A549 (cell line): ENCODE data around the gene SLC22A17. TPM values are rescaled to one million over a fixed set of nuclear protein-coding genes. Genes with fewer than 3 reads are reported as not detected.
A peak's percentile ranks its signal among the peaks of the same experiment; 100 is the strongest.

Experiments
- ATAC-seq, 2 experiments: fragments of 200-7000 bp in 1 of 2; fragments of >200 bp in 1 of 2; cut with Nextera tagmentation in 1 of 2; cut with Tn5 transposase in 1 of 2; 3 replicates each; pipeline versions ENCODE4 v1.8.0 to v1.9.1; 2018 to 2020; ENCODE audit warnings: mild to moderate bottlenecking in 1 of 2, moderate library complexity in 1 of 2
- CTCF ChIA-PET: fragments of 300-600 bp; sonication (Branson Sonifier 250); formaldehyde crosslinking; extraction: SDS; loops from one replicate; lab custom pipeline; 2021; ENCODE audit warnings: antibody characterized with exemption, inconsistent platforms; lab: Yijun Ruan, JAX
- POLR2A ChIA-PET: fragments of 350-600 bp; formaldehyde crosslinking; extraction: SDS; loops from one replicate; lab custom pipeline; 2021; ENCODE audit warnings: antibody characterized with exemption, inconsistent platforms; lab: Yijun Ruan, JAX
- DNase-seq, 2 experiments: peaks; one replicate each; pipeline versions ENCODE4 v3.0.0 to v3.0.0-alpha.2; 2011 to 2016; ENCODE audit warnings: low read depth in 1 of 2, low spot score in 1 of 2
- FAIRE-seq: peaks from 2 replicates; lab custom pipeline; 2011; peaks lifted over from hg19 to GRCh38; lab: Jason Lieb, UNC
- H3K27ac ChIP-seq, 2 experiments: fragments of >200 bp; sonication (Bioruptor Twin); formaldehyde crosslinking; 3 replicates each; pipeline ENCODE4 v1.5.1; 2016 to 2017
- H3K4me1 ChIP-seq: fragments of >200 bp; sonication (Bioruptor Twin); formaldehyde crosslinking; 3 replicates; pipeline ENCODE4 v1.6.1; 2016
- H3K4me2 ChIP-seq: fragments of >200 bp; sonication (Bioruptor Twin); formaldehyde crosslinking; 3 replicates; pipeline ENCODE4 v1.6.1; 2016
- H3K4me3 ChIP-seq: fragments of >200 bp; sonication (Bioruptor Twin); formaldehyde crosslinking; 3 replicates; pipeline ENCODE4 v1.5.1; 2016
- H3K9me3 ChIP-seq: fragments of >200 bp; sonication (Bioruptor Twin); formaldehyde crosslinking; 3 replicates; pipeline ENCODE4 v1.6.1; 2016
- BCL3 ChIP-seq: fragments of >200 bp; sonication (Bioruptor Twin); formaldehyde crosslinking; IDR thresholded peaks from 3 replicates; pipeline ENCODE4 v1.6.1; 2016
- CBX8 ChIP-seq: fragments of 200-600 bp; sonication (generic); IDR thresholded peaks from 2 replicates; pipeline ENCODE4 v1.6.1; 2016
- CHD2 ChIP-seq: fragments of 150-350 bp; IDR thresholded peaks from 2 replicates; pipeline ENCODE4 v1.6.1; 2014; ENCODE audit warnings: low read length; ENCODE audit not compliant: partially characterized antibody
- ELK1 ChIP-seq: fragments of 150-350 bp; IDR thresholded peaks from 2 replicates; pipeline ENCODE4 v1.6.1; 2014; ENCODE audit warnings: low read depth, mild to moderate bottlenecking, low read length
- EP300 ChIP-seq, 2 experiments: fragments of >200 bp; sonication (Bioruptor Twin); formaldehyde crosslinking; IDR thresholded peaks; 2 replicates in 1 of 2; 3 replicates in 1 of 2; pipeline ENCODE4 v1.6.1; 2016 to 2017
- HOXB13 ChIP-seq: fragments of 250-450 bp; sonication (Bioruptor Pico); IDR thresholded peaks from 2 replicates; pipeline ENCODE4 v1.5.0; 2020; ENCODE audit warnings: low read depth, mild to moderate bottlenecking, moderate library complexity
- HOXB5 ChIP-seq: fragments of 250-450 bp; sonication (Bioruptor Pico); IDR thresholded peaks from 2 replicates; pipeline ENCODE4 v1.5.0; 2020; ENCODE audit warnings: mild to moderate bottlenecking, moderate library complexity
- KDM5A ChIP-seq: fragments of 200-600 bp; sonication (generic); IDR thresholded peaks from 2 replicates; pipeline ENCODE4 v1.6.1; 2016; ENCODE audit warnings: antibody characterized with exemption, mild to moderate bottlenecking
- MAX ChIP-seq: IDR thresholded peaks from 2 replicates; pipeline ENCODE4 v1.6.1; 2012
- MYC ChIP-seq: IDR thresholded peaks from 2 replicates; pipeline ENCODE4 v1.6.1; 2012; ENCODE audit warnings: mild to moderate bottlenecking, inconsistent platforms, low read length, improper control_type of control experiment, borderline replicate concordance
- POLR2A ChIP-seq: IDR thresholded peaks from 2 replicates; pipeline ENCODE4 v1.6.1; 2012; ENCODE audit warnings: mild to moderate bottlenecking, low read length
- RAD21 ChIP-seq, 2 experiments: fragments of >200 bp in 1 of 2; sonication (Bioruptor Twin) in 1 of 2; formaldehyde crosslinking in 1 of 2; IDR thresholded peaks in 1 of 2; conservative IDR thresholded peaks in 1 of 2; 2 replicates in 1 of 2; 3 replicates in 1 of 2; pipeline ENCODE4 v1.6.1; 2012 to 2018; ENCODE audit warnings: inconsistent platforms in 1 of 2
- RCOR1 ChIP-seq: fragments of 150-350 bp; IDR thresholded peaks from 2 replicates; pipeline ENCODE4 v1.6.1; 2014; ENCODE audit warnings: antibody characterized with exemption, low read length, low read depth
- ZC3H11A ChIP-seq: fragments of 450-650 bp; IDR thresholded peaks from 2 replicates; pipeline ENCODE4 v1.6.1; 2014; ENCODE audit warnings: antibody characterized with exemption, mild to moderate bottlenecking
- ZNF302 ChIP-seq: fragments of 250-450 bp; sonication (Bioruptor Pico); IDR thresholded peaks from 2 replicates; pipeline ENCODE4 v1.9.0; 2021; ENCODE audit warnings: inconsistent platforms, mild to moderate bottlenecking, moderate library complexity
- WGBS: methylation state at CpG from one replicate; pipeline ENCODE4 v1.1.6; 2017; ENCODE audit errors: missing lambda C conversion rate; 5-methylcytosine and 5-hydroxymethylcytosine counted together
- polyA plus RNA-seq, 4 experiments: library from polyadenylated mRNA; depleted of rRNA in 3 of 4; stranded (reverse); fragments of >200 nt; fragmentation: RNase III in 1 of 4; extraction: RNeasy Plus Mini Kit Qiagen cat#74134 plus additional on column Dnase treatment in 1 of 4; gene quantifications; 2 replicates in 3 of 4; 3 replicates in 1 of 4; pipeline ENCODE4 v1.2.3, GENCODE V29; 2011 to 2017

The SLC22A17 gene
- polyA plus RNA-seq, 2 of the 4 experiments (the other 2 are of a cell fraction), result 3.5 to 8.4 TPM

- no peak for TF ChIP-seq BCL3
- TF ChIP-seq ZC3H11A, result no peak
- no peak for TF ChIP-seq POLR2A
- no peak for TF ChIP-seq MAX
Measured at GRCh38 chr14:23347406-23348296, 5.0 kb downstream of the SLC22A17 start (continued).

GRCh38 chr14:23346693-23347405 lies 5.8 kb downstream of the SLC22A17 start:
- 74% methylated on average over 16 of the region's 27 CpGs for WGBS
- CTCF ChIA-PET, result interaction anchor here (0.7 to 5.0 kb wide), 6 partner anchors 12 to 82 kb away, joined by 3 to 20 read pairs (median 4); no protein-coding TSS in a partner anchor
- no peak for DNase-seq
- Histone ChIP-seq H3K27ac (no peak overlapping the region), H3K4me3 (no peak overlapping the region), H3K9me3 (0 out of 3 replicates have a peak, but pooled peaks cover 2% of the 10 kb centered on the region), H3K4me2 (no peak overlapping the region), H3K4me1 (no peaks in the 10 kb centered on the region)
- ATAC-seq, result no peak
- FAIRE-seq, result no peak
- POLR2A ChIA-PET, result interaction anchor here (2.2 kb wide), 1 partner anchor 25 kb away, joined by 7 read pairs; the partner anchor contains the start of gene PABPN1
- TF ChIP-seq RCOR1, result no peak

- Histone ChIP-seq H3K9me3 (peaks cover 8% of the 10 kb centered on the region; the same call in 1 of the 3 replicates), H3K4me1 (no peaks in the 10 kb centered on the region), H3K27ac (no peak overlapping the region), H3K4me2 (no peak overlapping the region), H3K4me3 (no peak overlapping the region)
- FAIRE-seq (no peak), DNase-seq (no peak), ATAC-seq (peak in 1 of 2 experiments; percentile 46; a peak in 2 of 6 replicates)
- CTCF ChIA-PET, result interaction anchor here (1.2 to 5.0 kb wide), 6 partner anchors 13 to 82 kb away, joined by 3 to 20 read pairs (median 4); no protein-coding TSS in a partner anchor
- TF ChIP-seq HOXB13 (no peak), EP300 (IDR thresholded peaks at IDR 0.05) (no peak), KDM5A (no peak), MYC (no peak), ZNF302 (CRISPR knock-in tag) (no peak), HOXB5 (CRISPR knock-in tag) (no peak), CHD2 (no peak), ELK1 (no peak), CBX8 (no peak), RAD21 (conservative IDR thresholded peaks at IDR 0.05 in 1 of 2, IDR thresholded peaks at IDR 0.05 in 1 of 2) (no peak)
- WGBS, result 62% methylated on average over 9 of the region's 13 CpGs
- POLR2A ChIA-PET, result interaction anchor here (2.2 kb wide), 1 partner anchor 25 kb away, joined by 7 read pairs; the partner anchor contains the start of gene PABPN1
Measured at GRCh38 chr14:23345987-23346692, 6.5 kb downstream of the SLC22A17 start.
